ENCODE data around the gene MYO9A.

Gene MYO9A

DNA sequence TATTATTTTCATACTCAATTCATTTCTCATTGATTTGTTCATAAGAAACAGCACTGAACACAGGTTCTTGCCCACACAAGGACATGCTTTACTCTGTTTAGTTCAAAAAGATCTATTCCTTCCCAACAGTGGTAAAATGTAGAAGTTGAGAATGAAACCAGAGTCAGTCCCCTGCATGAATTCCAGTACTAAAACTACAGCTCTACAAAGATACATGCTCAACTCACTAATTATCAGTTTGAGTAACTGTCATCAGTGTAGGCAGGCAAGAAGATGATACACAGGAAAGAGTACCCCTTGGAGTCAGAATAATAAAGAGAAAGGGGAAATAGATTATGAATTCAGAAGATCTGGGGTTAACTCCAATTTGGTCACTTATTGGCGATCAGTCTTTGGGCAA lies 264.4 kb downstream of the MYO9A start:
- no peak overlapping the region for H3K4me3 ChIP-seq (ENCODE audit: low read length)
- peaks cover 43% of the 10 kb centered on the region for H3K36me3 ChIP-seq (ENCODE audit: control insufficient read depth, insufficient read depth, low read length, severe bottlenecking)
- no peak overlapping the region for H3K9ac ChIP-seq (ENCODE audit: low read length)
- H3K9me3 ChIP-seq (ENCODE audit: control insufficient read depth, low read length): no peaks in the 10 kb centered on the region
- no peak for DNase-seq (ENCODE audit: low read depth)
- H3K27me3 ChIP-seq (replicated peaks; ENCODE audit: control insufficient read depth, insufficient read depth, low read length): no peaks in the 10 kb centered on the region
- no peaks in the 10 kb centered on the region for H3K4me1 ChIP-seq (ENCODE audit: control insufficient read depth, insufficient read depth, low read length)

GRCh38 chr15:71844916-71845315 lies 273.0 kb downstream of the MYO9A start:
- Histone ChIP-seq H3K27me3 (replicated peaks; ENCODE audit: control insufficient read depth, insufficient read depth, low read length) (no peaks in the 10 kb centered on the region), H3K9me3 (ENCODE audit: control insufficient read depth, low read length) (no peaks in the 10 kb centered on the region), H3K4me1 (ENCODE audit: control insufficient read depth, insufficient read depth, low read length) (no peaks in the 10 kb centered on the region), H3K4me3 (ENCODE audit: low read length) (no peak overlapping the region), H3K36me3 (ENCODE audit: control insufficient read depth, insufficient read depth, low read length, severe bottlenecking) (peaks cover 67% of the 10 kb centered on the region), H3K9ac (ENCODE audit: low read length) (no peak overlapping the region)
- no peak for DNase-seq (ENCODE audit: low read depth)

- peaks cover 45% of the 10 kb centered on the region for H3K36me3 ChIP-seq (ENCODE audit: control insufficient read depth, insufficient read depth, low read length, severe bottlenecking)
- H3K9me3 ChIP-seq (ENCODE audit: control insufficient read depth, low read length): no peaks in the 10 kb centered on the region
- H3K9ac ChIP-seq (ENCODE audit: low read length): no peak overlapping the region
- H3K27me3 ChIP-seq (replicated peaks; ENCODE audit: control insufficient read depth, insufficient read depth, low read length): no peaks in the 10 kb centered on the region
- H3K4me1 ChIP-seq (ENCODE audit: control insufficient read depth, insufficient read depth, low read length): no peaks in the 10 kb centered on the region
- H3K4me3 ChIP-seq (ENCODE audit: low read length): no peak overlapping the region
- DNase-seq (ENCODE audit: low read depth): no peak
Measured at GRCh38 chr15:71841563-71841962, 276.4 kb downstream of the MYO9A start.

GRCh38 chr15:71830981-71831380 lies 287.0 kb downstream of the MYO9A start:
- Histone ChIP-seq H3K4me1 (ENCODE audit: control insufficient read depth, insufficient read depth, low read length) (no peaks in the 10 kb centered on the region), H3K36me3 (ENCODE audit: control insufficient read depth, insufficient read depth, low read length, severe bottlenecking) (peaks cover 38% of the 10 kb centered on the region), H3K4me3 (ENCODE audit: low read length) (no peak overlapping the region), H3K9me3 (ENCODE audit: control insufficient read depth, low read length) (no peaks in the 10 kb centered on the region), H3K9ac (ENCODE audit: low read length) (no peak overlapping the region), H3K27me3 (replicated peaks; ENCODE audit: control insufficient read depth, insufficient read depth, low read length) (no peaks in the 10 kb centered on the region)
- no peak for DNase-seq (ENCODE audit: low read depth)

DNA sequence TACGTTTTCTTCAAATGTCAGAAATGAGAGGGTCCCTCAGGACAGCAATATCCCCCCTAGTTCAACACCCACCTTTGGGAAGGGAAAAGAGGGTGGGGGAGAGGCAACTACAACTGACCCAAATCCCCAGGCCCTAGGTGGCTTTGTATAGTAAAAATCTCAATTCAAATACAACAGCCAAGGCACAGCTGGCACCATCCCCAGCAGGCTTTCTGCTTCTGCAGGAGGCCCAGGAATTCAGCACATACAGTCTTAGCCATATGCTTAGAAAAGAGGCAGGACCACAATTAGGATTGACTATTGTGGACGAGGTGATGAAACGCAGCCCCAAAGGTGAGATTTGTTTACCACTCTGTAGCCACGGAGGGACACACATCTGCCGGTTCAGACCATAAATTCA lies 291.8 kb downstream of the MYO9A start:
- H3K9ac ChIP-seq (ENCODE audit: low read length): no peak overlapping the region
- peaks cover 78% of the 10 kb centered on the region for H3K36me3 ChIP-seq (ENCODE audit: control insufficient read depth, insufficient read depth, low read length, severe bottlenecking)
- DNase-seq (ENCODE audit: low read depth): no peak
- H3K27me3 ChIP-seq (replicated peaks; ENCODE audit: control insufficient read depth, insufficient read depth, low read length): no peaks in the 10 kb centered on the region
- no peak overlapping the region for H3K4me3 ChIP-seq (ENCODE audit: low read length)
- peaks cover 32% of the 10 kb centered on the region for H3K9me3 ChIP-seq (ENCODE audit: control insufficient read depth, low read length)
- no peaks in the 10 kb centered on the region for H3K4me1 ChIP-seq (ENCODE audit: control insufficient read depth, insufficient read depth, low read length)

- Histone ChIP-seq H3K4me3 (ENCODE audit: low read length) (no peak overlapping the region), H3K27me3 (replicated peaks; ENCODE audit: control insufficient read depth, insufficient read depth, low read length) (no peaks in the 10 kb centered on the region), H3K9ac (ENCODE audit: low read length) (no peak overlapping the region), H3K9me3 (ENCODE audit: control insufficient read depth, low read length) (peaks cover 40% of the 10 kb centered on the region), H3K36me3 (ENCODE audit: control insufficient read depth, insufficient read depth, low read length, severe bottlenecking) (peaks cover 79% of the 10 kb centered on the region), H3K4me1 (ENCODE audit: control insufficient read depth, insufficient read depth, low read length) (no peaks in the 10 kb centered on the region)
- no peak for DNase-seq (ENCODE audit: low read depth)
Measured at GRCh38 chr15:71825021-71825730, 292.8 kb downstream of the MYO9A start.

DNA sequence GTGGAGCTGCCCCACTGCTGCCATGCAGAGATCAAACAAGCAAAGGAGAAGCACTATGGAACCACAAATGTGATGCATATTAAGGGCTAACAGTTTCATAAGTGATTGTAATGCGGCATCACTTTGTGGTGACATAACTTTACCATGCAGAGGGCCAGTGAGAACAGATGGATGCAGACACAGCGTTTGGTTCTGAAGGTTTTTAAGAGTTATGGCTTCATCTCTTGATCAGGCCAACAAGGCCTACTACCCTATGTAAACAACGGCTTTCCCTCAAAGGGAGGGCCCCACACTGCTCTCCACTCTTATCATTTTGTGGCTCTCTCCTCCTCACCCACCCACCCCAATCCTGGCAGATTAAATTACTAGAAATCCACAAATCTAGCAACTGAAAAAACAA lies 294.1 kb downstream of the MYO9A start:
- H3K4me3 ChIP-seq (ENCODE audit: low read length): no peak overlapping the region
- H3K9me3 ChIP-seq (ENCODE audit: control insufficient read depth, low read length): peaks cover 53% of the 10 kb centered on the region
- no peak for DNase-seq (ENCODE audit: low read depth)
- H3K4me1 ChIP-seq (ENCODE audit: control insufficient read depth, insufficient read depth, low read length): no peaks in the 10 kb centered on the region
- H3K36me3 ChIP-seq (ENCODE audit: control insufficient read depth, insufficient read depth, low read length, severe bottlenecking): peaks cover 65% of the 10 kb centered on the region
- H3K27me3 ChIP-seq (replicated peaks; ENCODE audit: control insufficient read depth, insufficient read depth, low read length): no peaks in the 10 kb centered on the region
- H3K9ac ChIP-seq (ENCODE audit: low read length): no peak overlapping the region

GRCh38 chr15:71822890-71823630 lies 294.9 kb downstream of the MYO9A start:
- Histone ChIP-seq H3K4me1 (ENCODE audit: control insufficient read depth, insufficient read depth, low read length) (no peaks in the 10 kb centered on the region), H3K9me3 (ENCODE audit: control insufficient read depth, low read length) (peaks cover 59% of the 10 kb centered on the region), H3K36me3 (ENCODE audit: control insufficient read depth, insufficient read depth, low read length, severe bottlenecking) (peaks cover 62% of the 10 kb centered on the region), H3K9ac (ENCODE audit: low read length) (no peak overlapping the region), H3K4me3 (ENCODE audit: low read length) (peak overlapping the region; percentile 42), H3K27me3 (replicated peaks; ENCODE audit: control insufficient read depth, insufficient read depth, low read length) (no peaks in the 10 kb centered on the region)
- no peak for DNase-seq (ENCODE audit: low read depth)

- Histone ChIP-seq H3K4me1 (ENCODE audit: control insufficient read depth, insufficient read depth, low read length) (no peaks in the 10 kb centered on the region), H3K4me3 (ENCODE audit: low read length) (peak overlapping the region; percentile 28), H3K9me3 (ENCODE audit: control insufficient read depth, low read length) (peaks cover 59% of the 10 kb centered on the region), H3K9ac (ENCODE audit: low read length) (no peak overlapping the region), H3K36me3 (ENCODE audit: control insufficient read depth, insufficient read depth, low read length, severe bottlenecking) (peaks cover 48% of the 10 kb centered on the region), H3K27me3 (replicated peaks; ENCODE audit: control insufficient read depth, insufficient read depth, low read length) (no peaks in the 10 kb centered on the region)
- DNase-seq (ENCODE audit: low read depth): no peak
Measured at GRCh38 chr15:71821547-71822129, 296.3 kb downstream of the MYO9A start.

- Histone ChIP-seq H3K27me3 (replicated peaks; ENCODE audit: control insufficient read depth, insufficient read depth, low read length) (no peaks in the 10 kb centered on the region), H3K4me3 (ENCODE audit: low read length) (no peak overlapping the region), H3K4me1 (ENCODE audit: control insufficient read depth, insufficient read depth, low read length) (no peaks in the 10 kb centered on the region), H3K36me3 (ENCODE audit: control insufficient read depth, insufficient read depth, low read length, severe bottlenecking) (peaks cover 34% of the 10 kb centered on the region), H3K9me3 (ENCODE audit: control insufficient read depth, low read length) (peaks cover 59% of the 10 kb centered on the region), H3K9ac (ENCODE audit: low read length) (no peak overlapping the region)
- no peak for DNase-seq (ENCODE audit: low read depth)
Measured at GRCh38 chr15:71820127-71820526, 297.8 kb downstream of the MYO9A start.

- Histone ChIP-seq H3K4me1 (ENCODE audit: control insufficient read depth, insufficient read depth, low read length) (no peaks in the 10 kb centered on the region), H3K4me3 (ENCODE audit: low read length) (no peak overlapping the region), H3K27me3 (replicated peaks; ENCODE audit: control insufficient read depth, insufficient read depth, low read length) (no peaks in the 10 kb centered on the region), H3K9ac (ENCODE audit: low read length) (no peak overlapping the region), H3K36me3 (ENCODE audit: control insufficient read depth, insufficient read depth, low read length, severe bottlenecking) (peaks cover 13% of the 10 kb centered on the region), H3K9me3 (ENCODE audit: control insufficient read depth, low read length) (peaks cover 39% of the 10 kb centered on the region)
- no peak for DNase-seq (ENCODE audit: low read depth)
Measured at GRCh38 chr15:71817351-71817750, 300.6 kb downstream of the MYO9A start.
